HEK293 (cell line): ENCODE data around the gene PAX6.

Experiments
- CTCF ChIP-seq: fragments of 450-650 bp; formaldehyde crosslinking; IDR thresholded peaks from 2 replicates; pipeline ENCODE4 v1.5.1; 2016; ENCODE audit warnings: missing biosample characterization, missing genetic modification characterization
- REST ChIP-seq: fragments of 450-650 bp; formaldehyde crosslinking; IDR thresholded peaks from 2 replicates; pipeline ENCODE4 v1.5.1; 2016; ENCODE audit warnings: missing biosample characterization, missing genetic modification characterization
- SALL2 ChIP-seq: fragments of 450-650 bp; formaldehyde crosslinking; IDR thresholded peaks from 2 replicates; pipeline ENCODE4 v1.5.0; 2017; ENCODE audit warnings: missing biosample characterization, mild to moderate bottlenecking, missing genetic modification characterization, borderline replicate concordance
- SP2 ChIP-seq: fragments of 450-650 bp; formaldehyde crosslinking; IDR thresholded peaks from 2 replicates; pipeline ENCODE4 v1.5.1; 2016; ENCODE audit warnings: missing biosample characterization, missing genetic modification characterization
- YY1 ChIP-seq: fragments of 450-650 bp; formaldehyde crosslinking; IDR thresholded peaks from 2 replicates; pipeline ENCODE4 v1.5.1; 2018; ENCODE audit warnings: missing biosample characterization, missing genetic modification characterization
- YY2 ChIP-seq: fragments of 450-650 bp; formaldehyde crosslinking; IDR thresholded peaks from 2 replicates; pipeline ENCODE4 v1.5.1; 2016; ENCODE audit warnings: missing biosample characterization, missing genetic modification characterization
- ZNF416 ChIP-seq: fragments of 450-650 bp; formaldehyde crosslinking; IDR thresholded peaks from 2 replicates; pipeline ENCODE4 v1.5.1; 2016; ENCODE audit warnings: missing biosample characterization, missing genetic modification characterization
- ZNF501 ChIP-seq: fragments of 450-650 bp; formaldehyde crosslinking; IDR thresholded peaks from 2 replicates; pipeline ENCODE4 v1.5.1; 2016; ENCODE audit warnings: missing biosample characterization, missing genetic modification characterization
- ZNF830 ChIP-seq: fragments of 450-650 bp; IDR thresholded peaks from 2 replicates; pipeline ENCODE4 v1.5.0; 2018; ENCODE audit warnings: missing biosample characterization, missing genetic modification characterization, low read depth, mild to moderate bottlenecking, moderate library complexity

DNA sequence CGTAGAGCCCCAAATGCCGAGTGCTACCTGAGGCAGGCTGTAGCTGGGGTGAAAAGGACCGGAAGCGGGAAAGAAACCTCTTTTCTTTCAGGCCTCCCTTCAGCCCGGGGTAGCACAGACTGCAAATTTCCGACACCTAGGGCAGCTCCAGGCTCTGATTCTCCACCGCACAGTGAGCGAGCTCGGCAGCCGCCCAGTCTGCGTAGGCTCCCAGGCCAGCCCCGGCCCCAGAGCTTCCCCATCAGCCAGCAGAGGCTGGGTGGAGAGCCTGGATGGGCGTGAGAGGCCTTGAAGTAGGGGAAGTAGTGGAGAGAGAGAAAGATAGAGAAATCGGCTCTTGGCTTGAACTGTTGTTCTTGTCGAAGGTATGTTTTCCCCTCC is 9.3 kb upstream of the PAX6 start:
- no peak for TF ChIP-seq SP2 (tag by site-specific recombination)
- TF ChIP-seq REST (tag by site-specific recombination): no peak
- TF ChIP-seq YY1: no peak
- TF ChIP-seq ZNF501: no peak
- no peak for TF ChIP-seq CTCF (tag by site-specific recombination)
- TF ChIP-seq ZNF830 (tag by site-specific recombination): no peak
- TF ChIP-seq ZNF416 (tag by site-specific recombination): no peak
- TF ChIP-seq SALL2 (tag by site-specific recombination): no peak
- TF ChIP-seq YY2 (tag by site-specific recombination): no peak
